HG03521 (cell line): ENCODE measurements around the gene CHD2.
"Not testable (repeated sequence)": the region's sequence is repeated elsewhere in the genome, so short reads cannot be mapped to it uniquely, and the experiment has no call there.

Experiments
- ATAC-seq: cut with Tn5 transposase; IDR thresholded peaks from one replicate; pipeline ENCODE4 v1.9.1; 2021; ENCODE audit warnings: mild to moderate bottlenecking, moderate library complexity; ENCODE audit not compliant: unreplicated experiment

CHD2 gene

DNA sequence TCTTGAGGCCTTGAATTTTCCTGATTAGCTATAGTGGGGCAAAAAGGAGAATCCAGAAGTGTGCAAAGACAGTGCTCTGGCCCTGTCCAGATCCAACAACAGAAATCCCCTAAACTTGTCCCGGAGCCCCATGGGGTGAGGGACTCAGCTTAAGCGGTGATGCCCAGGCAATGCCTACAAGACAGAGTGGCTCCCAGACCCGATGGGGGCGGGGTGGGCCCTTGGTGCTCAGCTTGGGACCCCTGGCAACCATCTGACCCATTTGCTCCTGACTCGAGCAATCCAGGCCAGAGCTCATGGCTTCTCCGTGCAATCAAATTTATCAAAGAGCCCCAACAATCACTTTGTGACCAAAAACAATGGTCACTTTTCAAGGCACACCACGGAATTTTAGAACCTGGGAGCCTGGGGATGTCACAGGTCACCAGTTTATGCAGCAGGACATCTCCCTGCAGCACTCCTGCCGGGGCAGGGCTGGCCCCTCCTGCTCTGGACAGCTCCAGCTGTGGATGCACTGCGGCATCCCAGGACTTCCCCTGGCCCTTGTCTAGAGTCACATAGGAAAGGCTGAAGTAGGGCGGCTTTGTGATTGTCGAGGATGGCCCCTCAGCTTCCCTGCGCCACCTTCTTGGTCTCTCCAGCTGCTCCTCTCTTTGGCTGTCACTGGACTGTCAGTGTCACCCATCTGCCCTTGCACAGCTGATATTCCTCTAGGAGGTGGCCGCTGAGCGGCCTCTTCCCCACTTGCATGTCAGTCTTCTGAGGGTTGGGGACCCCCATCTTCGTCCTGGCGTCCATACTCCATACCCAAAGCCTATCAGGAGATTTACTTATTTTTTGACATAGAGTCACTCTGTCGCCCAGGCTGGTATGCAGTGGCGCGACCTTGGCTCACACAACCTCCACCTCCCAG is 160.5 kb downstream of the CHD2 start:
- no peak for ATAC-seq

DNA sequence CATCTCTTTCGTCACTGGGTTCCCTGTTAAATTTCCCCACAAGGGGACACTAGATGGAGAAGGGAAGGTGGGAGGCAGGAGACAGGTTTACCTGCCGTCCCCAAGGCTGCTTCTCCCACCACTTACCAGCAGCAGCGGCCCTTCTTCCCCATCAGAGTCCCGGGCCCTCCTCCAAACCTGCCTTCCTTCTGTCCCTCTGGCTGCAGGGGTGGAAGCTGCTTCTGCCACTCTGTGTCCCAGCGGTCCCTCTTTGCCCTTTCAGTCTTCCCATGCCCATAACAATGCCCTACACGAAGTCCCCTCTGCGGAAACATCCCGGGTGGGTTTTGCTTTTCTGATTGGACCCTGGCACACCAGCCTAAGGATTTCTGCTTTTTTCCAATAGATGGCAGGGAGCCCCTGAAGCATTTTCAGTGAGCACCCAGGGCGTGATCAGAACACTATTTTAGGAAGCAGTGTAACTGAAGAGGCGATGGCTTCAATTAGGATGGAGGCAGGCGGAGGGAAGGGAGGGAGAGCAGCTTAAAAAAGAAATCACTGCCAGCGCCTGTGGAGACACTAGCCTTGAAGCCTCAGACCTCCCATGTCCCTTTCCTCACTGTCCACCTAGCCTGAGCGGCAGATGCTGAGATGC is 162.6 kb downstream of the CHD2 start:
- not testable (repeated sequence) for ATAC-seq

DNA sequence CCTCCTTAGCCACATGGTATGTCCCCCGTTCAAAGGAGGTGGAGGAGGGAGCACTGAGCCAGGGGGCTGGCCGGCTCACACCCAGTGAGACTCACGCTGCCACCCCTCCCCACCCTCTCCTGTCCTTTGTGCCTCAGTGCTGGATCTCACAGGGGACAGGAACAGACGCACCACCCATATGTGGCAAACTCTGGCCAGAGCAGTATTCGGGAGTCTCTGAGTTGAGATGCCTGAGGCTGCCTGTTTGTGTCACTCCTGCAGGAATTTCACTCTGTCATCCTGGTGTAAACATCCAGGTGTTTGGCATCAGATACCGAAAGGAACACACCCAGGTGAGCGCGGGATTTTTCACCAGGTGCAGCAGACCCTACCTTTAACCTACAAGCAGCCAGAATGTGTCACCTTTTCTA is 163.1 kb downstream of the CHD2 start:
- ATAC-seq = no peak

DNA sequence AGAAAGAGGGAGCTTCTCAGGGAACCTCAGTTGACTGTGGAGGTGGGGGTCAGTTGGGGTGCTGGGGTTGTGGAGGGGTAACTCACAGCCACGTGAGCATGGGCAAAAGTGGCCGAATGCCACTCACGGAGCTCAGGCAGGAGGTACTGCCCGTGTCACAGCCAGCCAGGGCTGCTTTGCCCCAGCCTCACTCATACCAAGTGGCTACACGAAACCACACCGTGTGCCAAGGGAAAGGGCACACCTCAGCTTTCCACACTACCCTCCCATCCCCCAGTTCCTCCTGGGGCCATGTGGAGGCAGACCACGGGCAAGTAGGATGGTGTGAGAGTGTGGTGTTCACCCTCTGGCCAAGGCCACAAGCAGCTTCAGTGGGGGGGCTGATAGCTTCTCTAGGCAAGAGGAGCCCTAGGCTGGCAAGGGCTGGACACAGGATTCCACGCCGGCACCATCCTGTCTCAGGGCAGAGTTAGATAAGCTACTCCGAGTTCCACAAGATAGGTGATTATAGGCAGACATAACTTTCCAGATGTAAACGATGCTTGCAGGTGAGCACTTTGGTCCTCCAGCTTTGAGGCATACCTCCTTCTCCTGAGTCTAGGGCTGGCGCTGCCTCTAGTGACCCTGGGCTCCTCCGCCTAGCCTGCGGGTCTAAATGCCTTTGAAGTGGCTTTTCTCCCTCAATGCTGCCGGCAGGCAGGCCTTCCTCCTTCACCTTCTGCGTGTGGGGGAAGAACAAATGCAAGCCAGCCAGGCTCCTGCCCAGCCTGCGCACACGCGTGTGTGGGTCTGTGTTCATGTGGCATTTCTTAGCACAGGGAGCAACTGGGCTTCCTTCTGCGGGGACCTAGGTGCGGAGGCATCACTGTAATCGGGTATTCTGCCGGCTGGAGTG is 163.9 kb downstream of the CHD2 start:
- no peak for ATAC-seq

DNA sequence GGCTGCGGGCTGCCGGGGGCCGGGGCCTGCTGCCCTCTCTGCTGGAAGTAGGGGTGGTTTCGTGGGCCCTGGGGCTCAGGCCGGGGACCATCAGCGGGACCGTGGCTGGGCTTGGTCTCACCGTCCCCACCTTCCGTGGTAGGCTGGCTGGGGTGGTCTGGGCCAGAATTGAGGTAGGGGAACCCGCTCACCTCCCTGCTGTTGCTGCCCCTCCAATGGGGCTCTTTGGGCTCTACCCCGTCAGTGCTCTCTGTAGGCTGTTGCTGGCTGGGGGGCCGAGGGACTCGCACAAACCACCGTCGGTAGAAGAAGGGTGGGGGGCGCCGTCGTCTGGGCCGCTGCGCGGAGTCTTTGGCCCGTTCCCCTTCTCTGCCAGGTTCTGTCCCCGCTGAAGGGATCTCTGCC is 165.5 kb downstream of the CHD2 start:
- ATAC-seq = no peak

DNA sequence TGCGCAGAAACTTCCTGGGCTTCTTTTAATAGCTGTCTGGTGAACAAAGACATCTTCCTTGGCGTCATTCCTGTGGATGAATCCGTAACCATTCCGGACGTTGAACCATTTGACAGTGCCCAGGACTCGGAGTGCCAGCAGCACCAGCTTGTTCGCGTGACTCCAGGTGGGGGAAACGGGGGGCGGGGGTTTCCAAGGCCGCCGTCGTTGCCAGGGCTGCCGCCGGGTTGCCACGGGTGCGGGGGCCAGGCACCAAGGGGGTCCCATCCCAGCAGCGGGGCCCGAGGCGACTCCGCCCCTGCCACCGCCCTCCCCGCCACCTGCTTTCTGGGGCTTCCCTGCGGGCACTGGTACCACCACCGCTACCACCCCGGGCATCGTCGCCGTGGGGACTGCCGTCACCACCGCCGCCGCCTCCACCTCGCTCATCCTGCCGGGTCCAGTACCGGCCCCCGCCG is 166.1 kb downstream of the CHD2 start:
- ATAC-seq = no peak

DNA sequence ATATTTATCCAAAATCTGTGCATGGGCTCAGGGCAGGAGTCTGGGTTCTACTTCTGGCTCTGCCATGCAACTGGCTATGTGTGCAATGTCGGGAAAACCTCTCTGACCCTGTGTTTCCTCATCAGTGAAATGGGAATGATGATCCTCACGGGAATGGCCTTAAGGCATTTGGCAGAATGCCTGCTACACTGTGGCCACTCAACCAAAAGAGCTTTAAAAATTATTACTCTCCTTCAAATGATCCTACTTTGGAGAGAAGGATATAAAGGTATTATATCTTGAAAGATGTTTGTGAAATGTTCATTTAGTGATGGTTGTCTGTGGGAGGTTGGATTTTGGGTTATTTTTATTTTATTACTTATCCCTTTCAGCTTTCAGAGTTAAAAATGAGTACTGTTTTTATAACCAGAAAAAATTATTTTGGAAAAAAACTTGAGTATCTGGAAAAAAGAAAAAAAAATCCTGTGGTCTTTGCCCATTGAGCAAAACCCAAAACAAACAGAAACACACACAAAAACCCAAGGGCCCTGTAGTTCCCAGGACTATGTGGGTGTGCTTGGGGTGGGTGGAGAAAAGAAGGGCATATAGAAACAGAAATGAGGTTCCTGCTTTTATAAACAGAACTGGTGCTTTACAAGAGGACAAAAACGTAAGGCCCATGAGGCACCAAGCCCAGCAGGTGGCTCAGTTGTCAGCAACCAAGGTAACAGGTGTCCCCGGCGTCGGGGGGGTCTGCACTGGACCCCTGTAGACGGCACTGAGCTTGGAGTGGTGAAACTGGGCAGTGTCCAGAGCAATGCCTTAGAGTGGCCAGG is 166.9 kb downstream of the CHD2 start:
- no peak for ATAC-seq

DNA sequence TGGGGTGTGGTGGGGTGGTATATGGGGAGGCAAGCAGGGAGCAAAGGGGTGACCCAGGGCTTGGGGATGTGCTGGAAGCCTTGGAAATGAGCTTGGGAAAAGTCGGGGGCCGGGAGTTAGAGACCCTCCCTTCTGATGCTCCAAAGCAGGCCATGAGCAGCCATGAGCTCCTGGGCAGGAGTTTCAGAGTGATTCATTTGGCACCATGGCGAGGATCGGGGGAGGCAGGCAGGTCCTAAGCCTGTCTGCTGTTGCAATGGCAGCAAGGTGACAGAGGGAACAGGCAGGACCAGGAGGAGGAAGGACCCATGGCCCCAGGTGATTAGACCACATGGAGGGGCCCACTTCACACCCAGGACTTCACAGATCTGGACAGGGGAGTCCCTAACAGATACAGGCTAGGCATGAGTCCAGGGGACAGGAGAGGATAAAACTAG is 167.5 kb downstream of the CHD2 start:
- ATAC-seq = no peak

DNA sequence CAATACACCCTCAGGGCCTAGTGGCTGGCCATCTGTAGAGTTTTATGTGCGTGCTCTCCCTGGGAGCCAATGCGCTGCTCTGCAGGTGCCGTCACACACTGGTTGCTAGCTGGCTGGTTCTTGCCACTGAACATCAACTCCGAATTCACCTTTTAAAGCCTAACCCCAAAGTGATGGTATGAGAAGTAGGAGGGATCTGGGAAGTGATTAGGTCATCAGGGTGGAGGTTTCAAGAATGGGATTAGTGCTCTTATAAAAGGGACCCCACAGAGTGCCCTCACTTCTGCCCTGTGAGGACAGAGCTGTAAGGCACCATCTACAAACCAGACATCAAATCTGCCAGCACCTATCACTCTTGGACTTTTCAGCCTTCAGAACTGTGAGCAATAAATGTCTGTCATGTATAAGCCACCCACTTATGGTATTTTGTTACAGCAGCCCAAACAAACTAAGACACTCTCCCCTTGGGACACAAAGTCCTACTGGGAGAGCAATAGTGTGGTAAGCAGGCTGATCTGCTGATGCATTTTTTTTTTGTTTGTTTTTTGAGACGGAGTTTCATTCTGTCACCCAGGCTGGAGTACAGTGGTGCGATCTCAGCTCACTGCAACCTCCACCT is 168.6 kb downstream of the CHD2 start:
- no peak for ATAC-seq

DNA sequence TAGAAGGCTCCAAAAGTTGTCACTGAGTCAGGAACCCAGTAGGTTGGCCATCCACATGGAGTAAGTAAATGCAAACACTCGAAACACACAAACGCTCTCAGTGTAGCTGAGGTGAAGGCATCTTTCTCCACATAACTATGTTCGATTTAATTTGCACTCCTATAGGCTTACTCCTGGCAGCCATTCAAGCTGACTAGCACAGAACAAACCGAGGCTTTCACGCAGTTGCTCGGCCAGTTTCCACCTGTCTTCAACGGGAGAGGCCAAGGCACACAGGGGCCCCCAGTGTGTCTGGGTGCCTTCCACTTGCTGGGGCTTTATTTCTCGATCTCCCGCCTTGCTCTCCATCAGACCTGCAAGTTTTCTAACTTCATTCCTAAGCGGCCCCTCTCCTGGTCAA is 170.0 kb downstream of the CHD2 start:
- no peak for ATAC-seq

DNA sequence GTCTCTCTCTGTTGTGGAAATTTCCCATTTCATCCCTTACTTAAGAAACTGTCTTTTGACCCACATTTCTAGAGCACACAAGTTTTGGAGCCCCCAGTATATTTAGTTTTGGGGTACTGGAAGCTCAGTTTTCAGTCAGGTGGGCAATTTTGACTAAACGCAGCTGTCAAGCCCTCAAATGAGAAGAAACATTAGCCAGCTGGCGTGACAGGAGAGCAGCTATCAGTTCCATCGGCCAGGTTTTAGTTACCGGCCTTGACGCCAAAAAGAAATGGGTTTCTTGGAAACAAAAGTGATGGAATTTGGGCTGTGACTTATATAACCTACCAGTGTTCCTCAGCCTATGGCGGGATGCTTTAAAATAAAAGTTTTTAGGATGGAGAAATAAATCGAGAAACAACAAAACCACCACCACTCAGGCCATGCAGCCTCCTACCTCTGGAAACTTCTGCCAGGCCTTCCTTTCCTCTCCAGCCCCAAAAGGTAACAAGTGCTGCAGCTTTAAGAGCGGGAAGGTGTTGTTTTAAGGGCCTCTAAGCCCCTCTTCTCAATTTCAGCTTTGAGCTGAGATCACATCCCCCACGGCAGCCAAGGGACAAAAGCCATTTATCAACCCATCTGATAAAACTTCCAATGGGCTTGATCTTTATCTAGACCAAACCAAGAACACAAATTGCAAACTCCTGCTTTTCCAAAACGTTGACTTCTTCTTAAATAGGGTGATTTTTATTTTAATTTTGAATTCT is 170.6 kb downstream of the CHD2 start:
- no peak for ATAC-seq

DNA sequence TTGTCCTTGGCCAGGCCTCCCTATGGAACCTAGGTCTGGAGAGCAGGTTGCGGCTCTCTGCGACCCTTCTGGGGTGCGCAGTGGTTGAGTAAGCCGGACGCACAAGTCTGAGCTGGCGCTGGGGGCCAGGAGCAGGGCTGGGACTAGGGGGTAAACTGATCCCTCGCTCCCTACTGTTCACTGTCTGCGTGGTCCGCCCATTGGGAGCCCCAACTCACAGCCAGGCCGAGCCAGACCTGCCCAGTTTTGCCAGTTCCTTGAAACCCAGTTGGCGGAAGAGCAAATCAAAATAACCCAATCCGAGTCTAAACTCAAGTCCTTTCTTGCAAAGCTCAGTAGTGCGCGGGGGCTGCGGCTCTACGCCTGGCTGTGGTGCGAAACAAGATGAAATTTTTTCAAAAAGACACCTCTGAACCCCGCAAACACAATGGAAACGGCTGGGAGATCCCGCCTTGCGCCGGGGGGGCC is 171.4 kb downstream of the CHD2 start:
- ATAC-seq = no peak

DNA sequence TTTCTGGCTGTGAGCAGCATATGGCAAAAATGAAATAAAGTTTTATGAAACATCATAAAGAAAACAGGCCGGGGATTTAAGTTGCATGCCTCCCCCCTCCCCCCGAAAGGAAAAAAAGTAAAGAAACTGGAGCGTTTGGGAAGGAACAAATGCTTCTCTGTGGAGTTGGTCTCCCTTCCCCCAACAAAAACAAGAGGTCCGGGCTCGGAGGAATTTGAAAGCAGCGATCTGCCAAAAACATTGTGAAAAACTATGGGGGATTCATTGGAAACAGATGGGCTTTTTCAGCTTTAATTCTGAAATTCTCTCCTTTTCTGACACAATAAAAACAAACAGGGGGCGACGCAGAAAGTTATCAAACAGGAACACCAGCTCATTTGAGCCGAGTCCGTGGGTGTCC is 171.9 kb downstream of the CHD2 start:
- ATAC-seq = no peak

DNA sequence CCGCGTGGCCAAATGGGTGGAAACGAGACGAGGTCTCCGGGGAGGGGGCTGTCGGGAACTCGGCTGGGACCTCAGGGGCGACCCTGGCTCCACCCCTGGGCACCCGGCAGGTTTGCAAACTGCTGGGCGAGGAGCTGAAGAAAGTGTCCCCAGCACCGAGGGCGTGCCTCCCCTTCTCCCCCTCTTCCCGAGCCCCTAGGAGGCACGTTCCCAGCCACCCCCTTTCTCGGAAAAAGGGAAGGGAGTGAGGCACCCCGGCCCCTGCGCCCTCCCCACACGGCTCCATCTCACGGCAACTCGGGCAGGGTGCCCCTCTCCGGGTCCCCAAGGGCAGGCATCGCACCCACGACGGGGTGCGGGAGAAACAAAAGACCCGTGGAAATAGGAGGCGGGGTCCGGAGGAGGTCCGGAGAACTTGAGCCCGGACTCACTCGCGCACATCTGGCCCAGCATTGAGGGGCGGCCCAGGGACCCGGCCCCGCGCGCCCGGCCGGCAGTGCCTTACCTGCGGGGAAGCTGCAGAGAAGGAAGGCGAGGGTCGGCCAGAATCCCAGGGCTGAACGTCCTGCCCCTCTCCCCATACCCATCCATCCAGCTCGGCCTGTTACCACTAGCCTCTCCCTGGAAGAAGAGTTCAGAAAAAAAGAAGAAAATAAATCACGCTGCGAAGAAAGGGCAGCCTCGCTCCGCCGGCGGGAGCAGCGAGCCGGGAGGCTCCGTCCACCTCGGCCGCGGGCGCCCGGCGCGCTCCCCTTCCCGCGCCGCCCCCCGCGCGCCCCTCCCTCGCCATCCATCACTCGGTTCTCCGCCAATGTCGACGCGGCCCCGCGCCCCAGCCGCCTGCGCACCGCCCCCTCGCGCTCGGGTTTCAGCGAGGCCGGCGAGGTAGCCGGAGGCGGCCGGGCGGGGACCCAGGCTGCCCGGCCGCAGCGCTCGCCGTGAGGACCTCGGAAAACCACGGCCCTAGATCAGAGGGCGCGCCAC is 172.6 kb downstream of the CHD2 start:
- ATAC-seq = no peak

DNA sequence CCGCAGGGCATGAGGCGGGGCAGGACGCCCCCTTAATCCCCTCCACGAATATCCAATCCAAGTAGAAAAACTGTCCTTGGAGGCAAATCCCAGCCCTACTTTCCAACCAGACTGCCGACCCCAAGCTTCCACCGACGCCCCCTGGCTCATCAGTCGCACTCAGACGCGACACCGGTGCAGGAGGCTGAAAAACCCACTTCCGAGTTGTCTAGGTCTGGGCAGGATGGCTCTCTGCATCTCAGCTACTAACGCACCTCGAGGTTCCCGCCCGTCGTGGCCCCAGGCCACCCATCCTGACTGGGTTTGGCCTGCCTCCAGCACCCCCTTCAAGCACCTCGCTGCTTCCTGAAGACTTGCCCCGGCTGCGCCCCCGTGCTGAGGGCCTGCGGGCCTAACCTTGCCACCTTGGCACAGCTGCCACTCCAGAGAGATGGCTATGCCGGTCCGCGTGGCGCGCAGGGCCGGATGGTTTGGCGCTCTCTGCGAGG is 173.4 kb downstream of the CHD2 start:
- no peak for ATAC-seq

DNA sequence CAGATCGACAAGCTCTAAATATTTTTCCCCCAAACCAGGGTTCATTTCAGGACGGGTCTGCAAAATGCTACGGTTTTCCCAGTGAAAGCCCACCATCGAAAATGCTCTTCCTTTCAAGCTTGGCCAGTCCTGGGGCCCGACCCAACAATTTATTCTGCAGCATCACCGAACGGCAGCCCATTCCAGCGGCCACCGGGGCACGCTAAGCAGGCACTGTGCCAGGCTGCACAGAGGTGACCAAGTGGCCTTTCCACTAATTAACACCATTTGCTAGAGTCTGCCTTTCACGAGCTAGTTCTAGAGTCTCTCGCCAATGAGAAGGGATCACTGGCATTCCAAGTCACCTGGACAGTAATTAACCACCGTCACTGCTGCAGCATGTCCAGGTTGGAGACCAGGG is 174.5 kb downstream of the CHD2 start:
- ATAC-seq = no peak

DNA sequence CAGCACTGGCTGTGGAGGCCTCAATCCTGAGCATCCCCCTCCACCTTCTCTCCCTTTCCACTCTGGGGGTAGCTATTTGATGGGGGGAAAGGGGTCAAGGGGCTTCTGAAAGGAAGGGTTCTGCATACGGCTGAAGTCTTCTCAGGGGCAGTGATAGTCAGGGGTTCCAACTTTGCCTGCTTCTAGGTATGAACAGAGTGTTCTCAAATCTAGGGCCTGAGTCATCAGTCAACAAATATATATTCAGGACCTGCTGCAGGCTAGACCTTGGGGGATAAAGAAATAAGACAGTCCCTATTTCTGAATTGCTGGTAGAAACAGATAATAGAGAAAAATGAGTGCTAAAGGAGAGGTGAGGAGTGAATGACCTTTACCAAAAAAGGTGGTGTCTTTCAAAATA is 176.1 kb downstream of the CHD2 start:
- no peak for ATAC-seq

DNA sequence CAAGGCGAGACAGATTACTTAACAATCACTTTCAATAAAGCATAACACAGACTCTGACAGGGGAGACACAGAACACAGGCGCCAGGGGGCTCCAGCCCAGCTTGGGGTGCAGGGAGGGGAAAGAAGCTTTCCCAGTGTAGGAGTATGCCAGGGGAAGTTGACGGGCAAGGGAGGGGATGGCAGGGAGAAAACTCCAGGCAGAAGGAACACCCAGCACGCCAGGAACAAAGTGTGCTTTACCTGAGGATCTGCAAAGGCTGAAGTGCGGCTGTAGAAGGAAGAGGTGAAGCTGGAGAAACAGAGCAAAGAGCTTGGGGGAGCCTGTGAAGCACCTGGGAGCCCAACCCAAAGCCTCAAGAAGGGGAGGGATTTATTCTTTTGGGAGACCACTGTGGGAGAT is 176.8 kb downstream of the CHD2 start:
- no peak for ATAC-seq
